GM12864 (cell line): ENCODE results near the gene EIF2S3.
"Not testable (repeated sequence)": the region's sequence is repeated elsewhere in the genome, so short reads cannot be mapped to it uniquely, and the experiment has no call there.

ENCODE experiments used
- DNase-seq: peaks from one replicate; pipeline ENCODE4 v3.0.0-alpha.2; 2011; ENCODE audit warnings: low read depth
- H3K4me3 ChIP-seq: 2 replicates; pipeline ENCODE4 v1.5.1; 2011; ENCODE audit warnings: mild to moderate bottlenecking, low read depth, low read length, control low read depth
- TF ChIP-seq, protein P1 (sequence below): IDR thresholded peaks from 2 replicates; pipeline ENCODE4 v1.5.1; 2011; ENCODE audit warnings: low read depth, mild to moderate bottlenecking, moderate library complexity, low read length, control low read depth, inconsistent platforms; ENCODE audit errors: missing control alignments

The EIF2S3 gene

DNA sequence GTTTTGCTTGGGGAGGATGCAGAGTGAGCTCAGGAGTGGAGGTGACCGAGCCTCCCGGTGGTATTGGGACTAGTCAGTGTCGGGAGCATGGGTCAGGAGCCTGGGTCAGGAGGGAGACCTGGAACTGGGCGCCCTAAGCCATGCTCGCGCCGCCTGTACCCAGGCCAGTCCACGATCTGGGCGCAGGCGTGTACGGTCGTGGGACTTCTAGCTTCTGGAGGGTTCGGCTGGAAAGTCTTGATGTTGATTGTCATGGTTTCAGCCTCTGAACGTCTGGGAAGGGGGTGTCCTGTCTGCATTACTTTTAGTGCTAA, 244 bp downstream of the EIF2S3 start:
- no peak overlapping the region for H3K4me3 ChIP-seq
- TF ChIP-seq, protein P1, sequence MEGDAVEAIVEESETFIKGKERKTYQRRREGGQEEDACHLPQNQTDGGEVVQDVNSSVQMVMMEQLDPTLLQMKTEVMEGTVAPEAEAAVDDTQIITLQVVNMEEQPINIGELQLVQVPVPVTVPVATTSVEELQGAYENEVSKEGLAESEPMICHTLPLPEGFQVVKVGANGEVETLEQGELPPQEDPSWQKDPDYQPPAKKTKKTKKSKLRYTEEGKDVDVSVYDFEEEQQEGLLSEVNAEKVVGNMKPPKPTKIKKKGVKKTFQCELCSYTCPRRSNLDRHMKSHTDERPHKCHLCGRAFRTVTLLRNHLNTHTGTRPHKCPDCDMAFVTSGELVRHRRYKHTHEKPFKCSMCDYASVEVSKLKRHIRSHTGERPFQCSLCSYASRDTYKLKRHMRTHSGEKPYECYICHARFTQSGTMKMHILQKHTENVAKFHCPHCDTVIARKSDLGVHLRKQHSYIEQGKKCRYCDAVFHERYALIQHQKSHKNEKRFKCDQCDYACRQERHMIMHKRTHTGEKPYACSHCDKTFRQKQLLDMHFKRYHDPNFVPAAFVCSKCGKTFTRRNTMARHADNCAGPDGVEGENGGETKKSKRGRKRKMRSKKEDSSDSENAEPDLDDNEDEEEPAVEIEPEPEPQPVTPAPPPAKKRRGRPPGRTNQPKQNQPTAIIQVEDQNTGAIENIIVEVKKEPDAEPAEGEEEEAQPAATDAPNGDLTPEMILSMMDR = no peak
- DNase-seq = no peak

DNA sequence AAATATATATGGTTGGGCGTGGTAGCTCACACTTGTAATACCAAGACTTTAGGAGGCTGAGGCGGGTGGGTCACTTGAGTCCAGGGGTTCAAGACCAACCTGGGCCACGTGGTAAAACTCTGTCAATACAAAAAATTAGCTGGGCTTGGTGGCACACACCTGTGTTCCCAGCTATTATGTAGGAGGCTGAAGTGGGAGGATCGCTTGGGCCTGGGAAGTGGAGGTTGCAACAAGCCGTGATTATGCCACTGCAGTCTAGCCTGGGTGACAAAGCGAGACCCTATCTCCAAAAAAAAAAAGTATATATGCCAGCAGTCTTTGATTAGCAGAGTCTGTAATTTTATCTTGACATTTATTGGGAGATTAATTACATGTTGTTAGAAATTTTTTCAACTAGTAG, 8.7 kb downstream of the EIF2S3 start:
- TF ChIP-seq, protein P1 = no peak
- H3K4me3 ChIP-seq = no peak overlapping the region
- DNase-seq = no peak

GRCh38 chrX:24069877-24070276, 15.1 kb downstream of the EIF2S3 start:
- no peak overlapping the region for H3K4me3 ChIP-seq
- TF ChIP-seq, protein P1 = no peak
- DNase-seq = no peak

DNA sequence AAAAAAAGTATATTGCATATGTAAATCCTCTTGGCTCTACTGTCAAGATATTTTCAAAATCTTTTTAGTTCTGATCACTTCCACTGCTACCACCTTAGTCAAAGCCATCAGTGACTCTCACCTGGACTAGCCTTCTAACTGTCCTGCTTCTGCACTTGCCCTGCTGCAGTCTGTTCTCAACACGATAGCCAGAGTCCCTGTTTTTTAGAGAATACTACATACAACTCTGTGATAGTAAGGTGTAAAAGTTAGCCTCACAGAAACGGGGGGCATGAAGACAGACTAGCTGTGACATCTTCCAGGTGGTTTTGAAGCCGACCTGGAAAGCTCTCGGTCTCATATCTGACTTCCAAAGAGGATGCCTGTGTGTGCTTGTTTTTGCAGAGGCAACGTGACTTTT, 24.7 kb downstream of the EIF2S3 start:
- TF ChIP-seq, protein P1 = no peak
- DNase-seq = no peak
- no peak overlapping the region for H3K4me3 ChIP-seq

- H3K4me3 ChIP-seq, DNase-seq: not testable (repeated sequence)
Measured at GRCh38 chrX:24080245-24080644, 25.5 kb downstream of the EIF2S3 start.

DNA sequence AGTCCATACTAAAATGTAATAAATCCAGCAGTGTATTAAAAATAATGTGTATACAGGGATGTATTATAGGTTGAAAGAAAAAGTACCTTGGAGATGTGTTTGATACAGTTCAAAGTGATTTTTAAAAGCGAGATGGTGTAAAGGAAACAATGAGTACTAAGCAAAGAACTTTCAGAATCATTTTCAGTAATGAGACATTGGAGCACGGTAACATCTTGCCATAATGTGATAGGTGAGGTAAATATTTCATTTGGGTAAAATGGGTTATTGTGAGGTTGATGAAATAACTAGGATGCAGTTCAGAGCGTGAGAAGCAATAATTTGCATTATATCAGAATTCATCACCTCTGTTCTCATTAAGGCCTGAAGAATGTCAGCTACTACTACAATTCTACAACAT, 25.9 kb downstream of the EIF2S3 start:
- no peak for DNase-seq
- TF ChIP-seq, protein P1 = no peak
- no peak overlapping the region for H3K4me3 ChIP-seq

DNA sequence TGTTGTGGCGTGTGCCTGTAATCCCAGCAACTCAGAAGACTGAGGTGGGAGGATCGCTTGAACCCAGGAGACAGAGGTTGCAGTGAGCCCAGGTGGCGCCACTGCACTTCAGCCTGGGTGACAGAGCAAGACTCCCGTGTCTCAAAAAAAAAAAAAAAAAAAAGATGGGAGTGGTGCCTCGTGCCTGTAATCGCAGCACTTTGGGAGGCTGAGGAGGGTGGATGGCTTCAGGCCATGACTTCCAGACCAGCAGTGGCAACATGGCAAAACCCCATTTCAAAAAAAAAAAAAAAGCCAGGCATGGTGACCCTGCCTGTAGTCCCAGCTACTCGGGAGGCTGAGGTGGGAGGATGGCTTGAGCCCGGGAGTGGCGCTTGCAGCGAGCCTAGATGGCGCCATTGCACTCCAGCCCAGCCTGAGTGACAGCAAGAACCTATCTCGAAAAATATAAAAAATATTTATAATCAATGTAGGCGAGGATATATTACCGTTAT, 27.0 kb downstream of the EIF2S3 start:
- H3K4me3 ChIP-seq = no peak overlapping the region
- TF ChIP-seq, protein P1 = peak; percentile 28
- DNase-seq = peak; percentile 24

- TF ChIP-seq, protein P1 = no peak
- no peak overlapping the region for H3K4me3 ChIP-seq
- no peak for DNase-seq
Measured at GRCh38 chrX:24082447-24082846, 27.7 kb downstream of the EIF2S3 start.
